Peyer's patch (tissue), 4 donors: Measurements from ENCODE around the gene AGTR1.

ENCODE experiments used
- POLR2A ChIP-seq, 2 donors: fragments of 450-650 bp; IDR thresholded peaks; one replicate each; pipeline ENCODE4 v1.5.1; 2017; ENCODE audit warnings: antibody characterized with exemption in 2 of 2, mild to moderate bottlenecking in 2 of 2, moderate library complexity in 2 of 2
- TF ChIP-seq, protein P1 (sequence below), 6 experiments: fragments of 450-650 bp in 4 of 6; fragments of 200-600 bp in 2 of 6; sonication (generic) in 1 of 6; IDR thresholded peaks; one replicate each; pipeline ENCODE4 v1.5.1; 2017 to 2019; ENCODE audit warnings: antibody characterized with exemption in 6 of 6, mild to moderate bottlenecking in 3 of 6, moderate library complexity in 1 of 6

DNA sequence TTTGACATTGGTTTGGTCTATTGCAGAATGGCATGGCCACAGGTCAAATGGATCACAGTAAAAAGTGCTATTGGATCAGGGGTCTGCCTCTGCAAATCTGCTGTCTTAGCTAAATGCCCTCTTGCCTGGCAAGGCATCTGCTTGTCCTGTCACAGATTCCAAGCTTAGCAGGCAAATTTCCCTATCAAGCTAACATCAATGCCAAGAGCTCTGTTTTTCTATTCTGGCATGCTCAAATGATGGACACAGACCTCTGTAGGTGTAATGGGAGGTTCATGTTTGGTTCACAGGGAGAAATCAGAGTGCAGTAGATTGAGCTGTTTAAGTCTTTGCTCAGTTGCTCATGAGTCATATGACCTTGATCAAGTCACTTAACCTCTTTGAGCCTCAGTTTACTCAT is 75.1 kb downstream of the AGTR1 start:
- TF ChIP-seq, protein P1, sequence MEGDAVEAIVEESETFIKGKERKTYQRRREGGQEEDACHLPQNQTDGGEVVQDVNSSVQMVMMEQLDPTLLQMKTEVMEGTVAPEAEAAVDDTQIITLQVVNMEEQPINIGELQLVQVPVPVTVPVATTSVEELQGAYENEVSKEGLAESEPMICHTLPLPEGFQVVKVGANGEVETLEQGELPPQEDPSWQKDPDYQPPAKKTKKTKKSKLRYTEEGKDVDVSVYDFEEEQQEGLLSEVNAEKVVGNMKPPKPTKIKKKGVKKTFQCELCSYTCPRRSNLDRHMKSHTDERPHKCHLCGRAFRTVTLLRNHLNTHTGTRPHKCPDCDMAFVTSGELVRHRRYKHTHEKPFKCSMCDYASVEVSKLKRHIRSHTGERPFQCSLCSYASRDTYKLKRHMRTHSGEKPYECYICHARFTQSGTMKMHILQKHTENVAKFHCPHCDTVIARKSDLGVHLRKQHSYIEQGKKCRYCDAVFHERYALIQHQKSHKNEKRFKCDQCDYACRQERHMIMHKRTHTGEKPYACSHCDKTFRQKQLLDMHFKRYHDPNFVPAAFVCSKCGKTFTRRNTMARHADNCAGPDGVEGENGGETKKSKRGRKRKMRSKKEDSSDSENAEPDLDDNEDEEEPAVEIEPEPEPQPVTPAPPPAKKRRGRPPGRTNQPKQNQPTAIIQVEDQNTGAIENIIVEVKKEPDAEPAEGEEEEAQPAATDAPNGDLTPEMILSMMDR (IDR thresholded peaks at IDR 0.05) = no peak
- TF ChIP-seq POLR2A (IDR thresholded peaks at IDR 0.05) = no peak
